ENCODE results near the gene RASL11B.

Gene RASL11B

GRCh38 chr4:52869196-52869595 is 7.1 kb downstream of the RASL11B start:
- no peak for DNase-seq (ENCODE audit: extremely low spot score, insufficient read length, low read depth)
- FAIRE-seq = no peak

GRCh38 chr4:52869656-52870055 is 7.5 kb downstream of the RASL11B start:
- no peak for DNase-seq (ENCODE audit: extremely low spot score, insufficient read length, low read depth)
- FAIRE-seq = no peak

GRCh38 chr4:52870225-52870624 is 8.1 kb downstream of the RASL11B start:
- FAIRE-seq (no peak), DNase-seq (ENCODE audit: extremely low spot score, insufficient read length, low read depth) (no peak)

- DNase-seq (ENCODE audit: extremely low spot score, insufficient read length, low read depth) (no peak), FAIRE-seq (no peak)
Observed at GRCh38 chr4:52873191-52873590, 11.1 kb downstream of the RASL11B start.

GRCh38 chr4:52873861-52874343 is 11.8 kb downstream of the RASL11B start:
- no peak for FAIRE-seq
- no peak for DNase-seq (ENCODE audit: extremely low spot score, insufficient read length, low read depth)

- FAIRE-seq (no peak), DNase-seq (ENCODE audit: extremely low spot score, insufficient read length, low read depth) (no peak)
Observed at GRCh38 chr4:52874948-52875347, 12.8 kb downstream of the RASL11B start.

GRCh38 chr4:52876069-52876468 is 14.0 kb downstream of the RASL11B start:
- no peak for FAIRE-seq
- no peak for DNase-seq (ENCODE audit: extremely low spot score, insufficient read length, low read depth)

- no peak for DNase-seq (ENCODE audit: extremely low spot score, insufficient read length, low read depth)
- FAIRE-seq = no peak
Observed at GRCh38 chr4:52877036-52877435, 14.9 kb downstream of the RASL11B start.

GRCh38 chr4:52877694-52878093 is 15.6 kb downstream of the RASL11B start:
- FAIRE-seq (no peak), DNase-seq (ENCODE audit: extremely low spot score, insufficient read length, low read depth) (no peak)

GRCh38 chr4:52879471-52879870 is 17.4 kb downstream of the RASL11B start:
- FAIRE-seq = no peak
- DNase-seq (ENCODE audit: extremely low spot score, insufficient read length, low read depth) = no peak

- no peak for DNase-seq (ENCODE audit: extremely low spot score, insufficient read length, low read depth)
- no peak for FAIRE-seq
Observed at GRCh38 chr4:52880994-52881393, 18.9 kb downstream of the RASL11B start.

GRCh38 chr4:52883183-52883621 is 21.1 kb downstream of the RASL11B start:
- DNase-seq (ENCODE audit: extremely low spot score, insufficient read length, low read depth) = no peak
- no peak for FAIRE-seq

- FAIRE-seq (no peak), DNase-seq (ENCODE audit: extremely low spot score, insufficient read length, low read depth) (no peak)
Observed at GRCh38 chr4:52883707-52884669, 21.9 kb downstream of the RASL11B start.

GRCh38 chr4:52884994-52885393 is 22.9 kb downstream of the RASL11B start:
- DNase-seq (ENCODE audit: extremely low spot score, insufficient read length, low read depth) (no peak), FAIRE-seq (no peak)

GRCh38 chr4:52889354-52889753 is 27.2 kb downstream of the RASL11B start:
- DNase-seq (ENCODE audit: extremely low spot score, insufficient read length, low read depth) (no peak), FAIRE-seq (no peak)

GRCh38 chr4:52889778-52890520 is 27.8 kb downstream of the RASL11B start:
- DNase-seq (ENCODE audit: extremely low spot score, insufficient read length, low read depth) (no peak), FAIRE-seq (no peak)

- DNase-seq (ENCODE audit: extremely low spot score, insufficient read length, low read depth) (no peak), FAIRE-seq (no peak)
Observed at GRCh38 chr4:52890521-52890791, 28.3 kb downstream of the RASL11B start.

GRCh38 chr4:52891743-52892142 is 29.6 kb downstream of the RASL11B start:
- FAIRE-seq = no peak
- no peak for DNase-seq (ENCODE audit: extremely low spot score, insufficient read length, low read depth)

GRCh38 chr4:52892880-52893279 is 30.8 kb downstream of the RASL11B start:
- no peak for FAIRE-seq
- DNase-seq (ENCODE audit: extremely low spot score, insufficient read length, low read depth) = no peak

- no peak for DNase-seq (ENCODE audit: extremely low spot score, insufficient read length, low read depth)
- FAIRE-seq = no peak
Observed at GRCh38 chr4:52894443-52894842, 32.3 kb downstream of the RASL11B start.

- no peak for FAIRE-seq
Observed at GRCh38 chr4:52903273-52903672, 41.2 kb downstream of the RASL11B start.

More at GRCh38 chr4:52903273-52903672, 41.2 kb downstream of the RASL11B start:
- no peak for DNase-seq (ENCODE audit: extremely low spot score, insufficient read length, low read depth)

All from GM18507 (cell line).